ENCODE data around the gene SEMA6A. TPM values are rescaled to one million over a fixed set of nuclear protein-coding genes. Genes with fewer than 3 reads are reported as not detected.

SEMA6A gene
- total and polyA plus RNA-seq, 10 of the 15 experiments (the other 5 are each of a cell fraction or from before 2014, with no cell fraction given), result 0.16 to 10.2 (median 1.1) TPM

DNA sequence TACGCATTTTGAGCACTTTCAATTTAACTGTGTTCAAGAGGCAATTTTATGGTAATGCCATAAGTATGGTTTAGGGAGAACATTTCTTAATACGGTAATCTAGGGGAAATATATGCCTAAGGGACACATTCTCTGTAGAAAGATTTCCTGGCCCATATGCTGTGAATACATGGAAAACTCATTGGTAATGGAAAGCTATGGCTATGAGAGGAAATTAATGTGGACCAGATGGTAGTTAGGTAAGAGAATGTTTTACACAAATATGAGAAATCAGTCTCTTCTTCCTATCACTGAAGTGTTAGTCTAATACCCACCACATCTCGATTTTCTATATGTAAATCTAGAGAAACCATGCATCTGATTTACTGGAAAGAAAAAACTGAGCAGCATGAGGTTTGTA, 105.0 kb downstream of the SEMA6A start (continued):
- TF ChIP-seq, protein P1, sequence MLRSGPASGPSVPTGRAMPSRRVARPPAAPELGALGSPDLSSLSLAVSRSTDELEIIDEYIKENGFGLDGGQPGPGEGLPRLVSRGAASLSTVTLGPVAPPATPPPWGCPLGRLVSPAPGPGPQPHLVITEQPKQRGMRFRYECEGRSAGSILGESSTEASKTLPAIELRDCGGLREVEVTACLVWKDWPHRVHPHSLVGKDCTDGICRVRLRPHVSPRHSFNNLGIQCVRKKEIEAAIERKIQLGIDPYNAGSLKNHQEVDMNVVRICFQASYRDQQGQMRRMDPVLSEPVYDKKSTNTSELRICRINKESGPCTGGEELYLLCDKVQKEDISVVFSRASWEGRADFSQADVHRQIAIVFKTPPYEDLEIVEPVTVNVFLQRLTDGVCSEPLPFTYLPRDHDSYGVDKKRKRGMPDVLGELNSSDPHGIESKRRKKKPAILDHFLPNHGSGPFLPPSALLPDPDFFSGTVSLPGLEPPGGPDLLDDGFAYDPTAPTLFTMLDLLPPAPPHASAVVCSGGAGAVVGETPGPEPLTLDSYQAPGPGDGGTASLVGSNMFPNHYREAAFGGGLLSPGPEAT (IDR thresholded peaks at IDR 0.05; ENCODE audit: low read depth), result no peak

DNA sequence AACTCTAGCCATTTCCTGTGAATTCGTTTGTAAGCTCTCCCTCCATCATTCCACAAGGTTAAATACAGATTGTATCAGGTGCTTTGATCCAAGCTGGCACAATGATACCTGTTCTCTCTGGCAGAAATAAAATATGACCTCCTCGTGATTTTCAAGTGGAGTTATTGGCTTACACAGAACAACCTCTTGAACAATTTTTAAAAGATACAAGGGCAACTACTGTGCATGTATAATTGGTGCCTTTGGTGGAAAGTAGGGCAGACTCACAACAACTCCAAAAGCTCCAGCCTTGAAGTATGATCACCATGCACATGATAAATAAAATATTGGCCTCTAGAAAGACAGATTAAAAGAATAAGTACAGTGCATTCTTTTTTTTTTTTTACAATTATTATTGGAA, 106.0 kb downstream of the SEMA6A start:
- BruUV-seq (replicated peaks), result no TSS peak
- CTCF ChIA-PET, result interaction anchor here (0.7 to 1.4 kb wide), 3 partner anchors 35 to 330 kb away, joined by 3 read pairs; no protein-coding TSS in a partner anchor

More for the DNA sequence above, 106.0 kb downstream of the SEMA6A start:
- SMC1A ChIA-PET (ENCODE audit: uncharacterized antibody, unreplicated experiment), result interaction anchor here (0.9 to 1.1 kb wide), 3 partner anchors 13 to 31 kb away, joined by 3 read pairs; no protein-coding TSS in a partner anchor
- FAIRE-seq (peak; percentile 35), ATAC-seq (no peak), DNase-seq (ENCODE audit: low read depth, low spot score) (no peak)
- Histone ChIP-seq H3K9ac (ENCODE audit: control insufficient read depth, insufficient read depth, low read length) (no peak overlapping the region), H3K4me1 (ENCODE audit: control insufficient read depth, insufficient read depth, low read length) (no peaks in the 10 kb centered on the region), H3K4me3 (no peak overlapping the region), H3K79me2 (ENCODE audit: control insufficient read depth, insufficient read depth, low read length) (no peaks in the 10 kb centered on the region), H4K20me1 (ENCODE audit: control insufficient read depth, insufficient read depth) (no peaks in the 10 kb centered on the region), H3K27me3 (replicated peaks in 1 of 2; ENCODE audit: control insufficient read depth in 2 of 2, insufficient read depth in 2 of 2, low read length in 1 of 2) (no peaks in the 10 kb centered on the region), H3K27ac (ENCODE audit: control insufficient read depth, insufficient read depth) (no peak overlapping the region), H3K4me2 (ENCODE audit: control insufficient read depth, insufficient read depth) (no peak overlapping the region), H3K9me3 (replicated peaks; ENCODE audit: control insufficient read depth, insufficient read depth, low read length) (no peaks in the 10 kb centered on the region), H3K36me3 (ENCODE audit: control insufficient read depth in 2 of 2, insufficient read depth in 2 of 2, low read length in 1 of 2) (no peaks in the 10 kb centered on the region), H2AFZ (ENCODE audit: control insufficient read depth, low read depth, low read length) (no peak overlapping the region)
- intact Hi-C loops (cut with micrococcal nuclease; ENCODE audit: unreplicated experiment) (no loop called here), in situ Hi-C loops (cut with MboI) (no loop called here)
- TF ChIP-seq SPI1 (IDR thresholded peaks at IDR 0.05; ENCODE audit: borderline replicate concordance, insufficient read depth, low read depth, low read length) (no peak), TARDBP (IDR thresholded peaks at IDR 0.05; ENCODE audit: borderline replicate concordance) (no peak), CHD1 (IDR thresholded peaks at IDR 0.05; ENCODE audit: low read depth, low read length) (no peak), MYB (IDR thresholded peaks at IDR 0.05; ENCODE audit: borderline replicate concordance, low read depth, low read length) (no peak), ZBTB11 (CRISPR knock-in tag; IDR thresholded peaks at IDR 0.05) (no peak), NR2C2 (IDR thresholded peaks at IDR 0.05; ENCODE audit: borderline replicate concordance, control insufficient read depth, insufficient read length, low read depth) (no peak), TCF3 (IDR thresholded peaks at IDR 0.05; ENCODE audit: borderline replicate concordance, insufficient read depth, low read depth, low read length) (no peak), NR2C1 (IDR thresholded peaks at IDR 0.05) (no peak), ASH2L (IDR thresholded peaks at IDR 0.05; ENCODE audit: borderline replicate concordance, low read depth) (no peak), ESRRA (IDR thresholded peaks at IDR 0.05; ENCODE audit: low read length) (no peak)
- RAD21 ChIA-PET (ENCODE audit: unreplicated experiment), result interaction anchor here (1.1 kb wide), 1 partner anchor 12 kb away, joined by 3 read pairs; no protein-coding TSS in a partner anchor
- POLR2A ChIA-PET, result interaction anchor here (0.6 kb wide), 1 partner anchor 900 kb away, joined by 3 read pairs; no protein-coding TSS in a partner anchor
- WGBS (ENCODE audit: insufficient coverage, insufficient replicate concordance, low lambda C conversion rate, missing lambda C conversion rate), result 14% methylated on average over 2 of the region's 2 CpGs
